DOHH2 (cell line): ENCODE data around the gene EML6.

Source experiments
- H3F3A ChIP-seq: fragments of 200-600 bp; sonication (generic), shearing (Covaris generic); 2 replicates; pipeline ENCODE4 v1.6.0; 2016; ENCODE audit warnings: antibody characterized with exemption, mild to moderate bottlenecking; ENCODE audit not compliant: control insufficient read depth, insufficient read depth
- H3K27ac ChIP-seq: fragments of 200-600 bp; sonication (generic); 2 replicates; pipeline ENCODE4 v1.5.1; 2014; ENCODE audit warnings: low read depth, mild to moderate bottlenecking, low read length, moderate library complexity
- H3K27me3 ChIP-seq: fragments of 200-600 bp; sonication (generic); 2 replicates; pipeline ENCODE4 v1.6.1; 2014; ENCODE audit warnings: mild to moderate bottlenecking, low read length, mixed read lengths; ENCODE audit not compliant: control insufficient read depth
- H3K36me3 ChIP-seq: fragments of 200-600 bp; sonication (generic); 2 replicates; pipeline ENCODE4 v1.6.1; 2014; ENCODE audit warnings: mild to moderate bottlenecking, low read length, moderate library complexity, mixed read lengths; ENCODE audit not compliant: control insufficient read depth
- H3K4me1 ChIP-seq: fragments of 200-600 bp; sonication (generic); 2 replicates; pipeline ENCODE4 v1.6.1; 2014; ENCODE audit warnings: mild to moderate bottlenecking, low read length, mixed read lengths; ENCODE audit not compliant: control insufficient read depth
- H3K4me2 ChIP-seq: fragments of 200-600 bp; sonication (generic); 2 replicates; pipeline ENCODE4 v1.6.0; 2014; ENCODE audit warnings: mild to moderate bottlenecking, low read length, moderate library complexity
- H3K4me3 ChIP-seq: fragments of 200-600 bp; sonication (generic); 2 replicates; pipeline ENCODE4 v1.5.1; 2014; ENCODE audit warnings: mild to moderate bottlenecking, low read length, mixed read lengths
- H3K79me2 ChIP-seq: fragments of 200-600 bp; sonication (generic); 2 replicates; pipeline ENCODE4 v1.6.1; 2014; ENCODE audit warnings: mild to moderate bottlenecking, low read length, mixed read lengths; ENCODE audit not compliant: control insufficient read depth
- H3K9me2 ChIP-seq: fragments of 200-600 bp; sonication (generic); replicated peaks from 2 replicates; pipeline ENCODE4 v1.6.1; 2014; ENCODE audit warnings: mild to moderate bottlenecking, low read length, mixed read lengths; ENCODE audit not compliant: control insufficient read depth
- H3K9me3 ChIP-seq: fragments of 200-600 bp; sonication (generic); 2 replicates; pipeline ENCODE4 v1.6.1; 2014; ENCODE audit warnings: antibody characterized with exemption, low read length, mixed read lengths; ENCODE audit not compliant: control insufficient read depth, insufficient read depth
- H4K20me1 ChIP-seq: fragments of 200-600 bp; sonication (generic); 2 replicates; pipeline ENCODE4 v1.6.0; 2014; ENCODE audit warnings: low read depth, mild to moderate bottlenecking, antibody characterized with exemption, low read length, moderate library complexity; ENCODE audit not compliant: control insufficient read depth, insufficient read depth
- EZH2phosphoT487 ChIP-seq: fragments of 200-600 bp; sonication (generic); IDR thresholded peaks from 2 replicates; pipeline ENCODE4 v1.6.1; 2017; ENCODE audit warnings: borderline replicate concordance, mild to moderate bottlenecking, antibody characterized with exemption, low read length, moderate library complexity, mixed read lengths
- TF ChIP-seq, protein P1 (sequence below): fragments of 200-600 bp; sonication (generic); IDR thresholded peaks from one replicate; pipeline ENCODE4 v1.5.1; 2014; ENCODE audit warnings: antibody characterized with exemption, mild to moderate bottlenecking, low read depth, low read length; ENCODE audit not compliant: poor library complexity, severe bottlenecking

The EML6 gene

GRCh38 chr2:54862742-54863141 lies 139.3 kb downstream of the EML6 start:
- Histone ChIP-seq H4K20me1 (no peaks in the 10 kb centered on the region), H3K9me2 (no peaks in the 10 kb centered on the region), H3K4me2 (no peak overlapping the region), H3K4me1 (peaks cover 18% of the 10 kb centered on the region), H3K36me3 (peaks cover 30% of the 10 kb centered on the region), H3K27me3 (no peaks in the 10 kb centered on the region), H3K79me2 (no peaks in the 10 kb centered on the region), H3F3A (no peaks in the 10 kb centered on the region), H3K9me3 (no peaks in the 10 kb centered on the region), H3K27ac (no peak overlapping the region), H3K4me3 (no peak overlapping the region)
- TF ChIP-seq, protein P1, sequence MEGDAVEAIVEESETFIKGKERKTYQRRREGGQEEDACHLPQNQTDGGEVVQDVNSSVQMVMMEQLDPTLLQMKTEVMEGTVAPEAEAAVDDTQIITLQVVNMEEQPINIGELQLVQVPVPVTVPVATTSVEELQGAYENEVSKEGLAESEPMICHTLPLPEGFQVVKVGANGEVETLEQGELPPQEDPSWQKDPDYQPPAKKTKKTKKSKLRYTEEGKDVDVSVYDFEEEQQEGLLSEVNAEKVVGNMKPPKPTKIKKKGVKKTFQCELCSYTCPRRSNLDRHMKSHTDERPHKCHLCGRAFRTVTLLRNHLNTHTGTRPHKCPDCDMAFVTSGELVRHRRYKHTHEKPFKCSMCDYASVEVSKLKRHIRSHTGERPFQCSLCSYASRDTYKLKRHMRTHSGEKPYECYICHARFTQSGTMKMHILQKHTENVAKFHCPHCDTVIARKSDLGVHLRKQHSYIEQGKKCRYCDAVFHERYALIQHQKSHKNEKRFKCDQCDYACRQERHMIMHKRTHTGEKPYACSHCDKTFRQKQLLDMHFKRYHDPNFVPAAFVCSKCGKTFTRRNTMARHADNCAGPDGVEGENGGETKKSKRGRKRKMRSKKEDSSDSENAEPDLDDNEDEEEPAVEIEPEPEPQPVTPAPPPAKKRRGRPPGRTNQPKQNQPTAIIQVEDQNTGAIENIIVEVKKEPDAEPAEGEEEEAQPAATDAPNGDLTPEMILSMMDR = no peak
- TF ChIP-seq EZH2phosphoT487 = no peak

GRCh38 chr2:54863660-54864059 lies 140.2 kb downstream of the EML6 start:
- TF ChIP-seq EZH2phosphoT487 = no peak
- TF ChIP-seq, protein P1 = no peak
- Histone ChIP-seq H3K9me3 (no peaks in the 10 kb centered on the region), H4K20me1 (no peaks in the 10 kb centered on the region), H3K9me2 (no peaks in the 10 kb centered on the region), H3K79me2 (no peaks in the 10 kb centered on the region), H3K4me2 (no peak overlapping the region), H3F3A (no peaks in the 10 kb centered on the region), H3K36me3 (peaks cover 32% of the 10 kb centered on the region), H3K27ac (no peak overlapping the region), H3K27me3 (no peaks in the 10 kb centered on the region), H3K4me3 (no peak overlapping the region), H3K4me1 (peaks cover 18% of the 10 kb centered on the region)

- Histone ChIP-seq H3K79me2 (no peaks in the 10 kb centered on the region), H3K4me2 (no peak overlapping the region), H3K4me1 (peaks cover 18% of the 10 kb centered on the region), H3K36me3 (peaks cover 34% of the 10 kb centered on the region), H3K27ac (no peak overlapping the region), H4K20me1 (no peaks in the 10 kb centered on the region), H3F3A (no peaks in the 10 kb centered on the region), H3K9me2 (no peaks in the 10 kb centered on the region), H3K9me3 (no peaks in the 10 kb centered on the region), H3K4me3 (no peak overlapping the region), H3K27me3 (no peaks in the 10 kb centered on the region)
- TF ChIP-seq, protein P1 = no peak
Measured at GRCh38 chr2:54864096-54864495, 140.6 kb downstream of the EML6 start.

- H3F3A ChIP-seq = no peaks in the 10 kb centered on the region
- no peaks in the 10 kb centered on the region for H3K79me2 ChIP-seq
- no peak overlapping the region for H3K4me3 ChIP-seq
- H3K4me1 ChIP-seq = peaks cover 18% of the 10 kb centered on the region
- H3K36me3 ChIP-seq = peaks cover 33% of the 10 kb centered on the region
- no peaks in the 10 kb centered on the region for H3K27me3 ChIP-seq
- no peak for TF ChIP-seq EZH2phosphoT487
- TF ChIP-seq, protein P1 = no peak
- H3K9me3 ChIP-seq = no peaks in the 10 kb centered on the region
- H3K27ac ChIP-seq = no peak overlapping the region
- no peak overlapping the region for H3K4me2 ChIP-seq
- H4K20me1 ChIP-seq = no peaks in the 10 kb centered on the region
- H3K9me2 ChIP-seq = no peaks in the 10 kb centered on the region
Measured at GRCh38 chr2:54864727-54865126, 141.3 kb downstream of the EML6 start.
